Measurements from ENCODE around the gene TEKT4. TPM values are rescaled to one million over a fixed set of nuclear protein-coding genes. Genes with fewer than 3 reads are reported as not detected.

TEKT4 gene
- total RNA-seq, 1 donor from 2014 or later, result not detected

- H3K4me1 ChIP-seq, result no peaks in the 10 kb centered on the region
- no peaks in the 10 kb centered on the region for H3K9me3 ChIP-seq
- DNase-seq, result no peak
- peaks cover 29% of the 10 kb centered on the region for H3K27me3 ChIP-seq
- no peak overlapping the region for H3K27ac ChIP-seq
- intact Hi-C loops (cut with DNase I), result no loop called here
- ATAC-seq, result no peak
- no peaks in the 10 kb centered on the region for H3K36me3 ChIP-seq
- no peak for TF ChIP-seq CTCF (IDR thresholded peaks at IDR 0.05)
- H3K4me3 ChIP-seq, result no peak overlapping the region
These were observed 2.1 kb upstream of the TEKT4 start for GRCh38 chr2:94869131-94869530.

DNA sequence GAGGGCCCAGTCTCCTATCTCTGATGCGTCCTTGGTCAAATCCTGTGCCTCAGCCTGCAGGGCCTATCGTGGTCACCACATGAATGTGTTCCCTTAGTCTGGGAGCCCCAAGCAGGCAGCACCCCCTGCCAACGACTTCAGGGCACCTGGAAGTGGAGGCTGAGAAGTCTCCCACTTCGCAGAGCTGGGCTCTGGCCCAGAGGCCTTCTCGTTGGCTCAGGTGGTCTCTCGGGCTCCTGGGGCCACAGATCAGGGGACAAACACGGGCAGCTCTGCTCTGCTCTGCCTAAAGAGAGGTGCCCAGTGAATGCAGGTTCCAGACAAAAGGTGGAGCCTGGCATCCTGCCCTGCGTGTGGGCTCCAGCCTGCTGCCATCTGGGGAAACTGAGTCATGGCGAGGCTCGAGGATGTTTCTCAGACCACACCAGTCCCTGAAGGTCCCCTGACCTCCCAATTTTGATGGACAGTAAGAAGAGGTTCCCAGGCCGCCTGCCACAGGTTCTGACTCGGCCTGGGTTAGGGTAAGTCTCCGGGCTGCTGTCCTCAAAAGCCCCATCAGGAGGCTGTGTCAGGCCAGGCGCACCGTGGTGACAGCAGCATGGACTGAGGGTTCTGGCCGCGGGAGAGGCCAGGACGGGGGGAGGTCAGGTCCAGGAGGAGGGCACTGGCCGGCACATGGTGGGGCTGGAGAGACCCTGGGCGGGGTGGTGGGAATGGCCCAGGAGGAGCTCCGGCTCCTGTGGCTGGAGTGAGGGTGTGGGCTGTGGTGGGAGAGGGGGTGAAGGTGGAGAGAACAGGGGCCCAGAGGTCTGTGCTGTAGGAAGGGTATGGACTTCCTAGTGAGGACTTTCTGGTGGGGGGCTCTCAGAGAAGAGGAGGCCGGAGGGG, 1.4 kb upstream of the TEKT4 start:
- ATAC-seq, result no peak
- Histone ChIP-seq H3K27ac (no peak overlapping the region), H3K36me3 (no peaks in the 10 kb centered on the region), H3K4me1 (no peaks in the 10 kb centered on the region), H3K4me3 (no peak overlapping the region), H3K9me3 (no peaks in the 10 kb centered on the region), H3K27me3 (peaks cover 29% of the 10 kb centered on the region)
- DNase-seq, result peak; percentile 56
- intact Hi-C loops (cut with DNase I), result no loop called here
- TF ChIP-seq CTCF (IDR thresholded peaks at IDR 0.05), result no peak

DNA sequence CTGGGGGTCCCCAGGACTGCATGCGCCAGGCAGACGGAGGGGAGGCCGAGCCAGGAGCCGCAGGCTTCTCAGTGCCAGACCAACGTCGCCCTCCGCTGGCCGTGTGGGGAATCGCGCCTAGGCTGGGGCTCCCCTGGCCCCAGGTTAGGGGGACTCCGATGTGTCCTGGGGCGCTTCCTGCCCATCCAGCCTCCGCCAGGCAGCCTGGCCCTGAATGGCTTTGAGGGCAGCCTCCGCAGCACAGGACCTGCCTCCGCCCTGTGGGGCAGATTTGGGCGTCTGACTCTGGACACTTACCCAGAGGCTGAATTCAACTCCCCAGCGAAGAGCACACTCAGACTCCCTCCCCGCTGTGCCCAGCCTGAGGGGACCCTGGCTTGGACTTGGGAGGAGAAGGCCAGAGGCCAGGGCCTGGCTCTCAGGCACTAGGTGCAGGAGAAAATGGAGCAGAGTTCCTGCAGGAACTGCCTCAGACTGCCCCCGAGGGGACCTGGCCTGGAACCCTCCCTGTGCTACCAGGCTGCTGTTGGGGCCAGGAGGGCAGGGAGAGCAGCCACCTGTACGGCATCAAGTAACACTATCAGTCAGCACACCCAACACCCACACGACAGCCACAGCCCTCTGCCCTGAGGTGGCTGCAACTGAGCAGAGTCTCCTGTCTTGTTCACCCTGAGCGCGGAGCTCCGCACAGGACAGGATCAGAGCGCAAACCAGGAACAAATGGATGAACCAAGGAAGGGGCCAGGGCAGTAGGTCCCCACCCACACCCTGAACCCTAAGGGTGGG, 597 bp upstream of the TEKT4 start:
- Histone ChIP-seq H3K27me3 (peaks cover 29% of the 10 kb centered on the region), H3K4me3 (no peak overlapping the region), H3K9me3 (no peaks in the 10 kb centered on the region), H3K4me1 (no peaks in the 10 kb centered on the region), H3K36me3 (no peaks in the 10 kb centered on the region), H3K27ac (no peak overlapping the region)
- intact Hi-C loops (cut with DNase I), result no loop called here
- peak; percentile 58 for DNase-seq
- no peak for ATAC-seq
- peak; percentile 35 for TF ChIP-seq CTCF (IDR thresholded peaks at IDR 0.05)

- Histone ChIP-seq H3K27ac (no peak overlapping the region), H3K9me3 (no peaks in the 10 kb centered on the region), H3K36me3 (no peaks in the 10 kb centered on the region), H3K4me1 (no peaks in the 10 kb centered on the region), H3K4me3 (no peak overlapping the region), H3K27me3 (peaks cover 29% of the 10 kb centered on the region)
- ATAC-seq, result no peak
- intact Hi-C loops (cut with DNase I), result no loop called here
- TF ChIP-seq CTCF (IDR thresholded peaks at IDR 0.05), result no peak
- peak; percentile 62 for DNase-seq
These were observed 923 bp downstream of the TEKT4 start for GRCh38 chr2:94872088-94872618.

GRCh38 chr2:94872676-94873361, 1.6 kb downstream of the TEKT4 start:
- TF ChIP-seq CTCF (IDR thresholded peaks at IDR 0.05), result no peak
- H3K27me3 ChIP-seq, result peaks cover 29% of the 10 kb centered on the region
- no peaks in the 10 kb centered on the region for H3K4me1 ChIP-seq
- DNase-seq, result peak; percentile 60
- no peak overlapping the region for H3K27ac ChIP-seq
- H3K9me3 ChIP-seq, result no peaks in the 10 kb centered on the region
- no peak overlapping the region for H3K4me3 ChIP-seq
- intact Hi-C loops (cut with DNase I), result no loop called here
- H3K36me3 ChIP-seq, result no peaks in the 10 kb centered on the region
- ATAC-seq, result no peak
